ENCODE data around the gene SYTL5. TPM values are rescaled to one million over a fixed set of nuclear protein-coding genes. Genes with fewer than 3 reads are reported as not detected.

SYTL5 gene
- total RNA-seq, 1 donor from 2014 or later = 0.06 TPM

DNA sequence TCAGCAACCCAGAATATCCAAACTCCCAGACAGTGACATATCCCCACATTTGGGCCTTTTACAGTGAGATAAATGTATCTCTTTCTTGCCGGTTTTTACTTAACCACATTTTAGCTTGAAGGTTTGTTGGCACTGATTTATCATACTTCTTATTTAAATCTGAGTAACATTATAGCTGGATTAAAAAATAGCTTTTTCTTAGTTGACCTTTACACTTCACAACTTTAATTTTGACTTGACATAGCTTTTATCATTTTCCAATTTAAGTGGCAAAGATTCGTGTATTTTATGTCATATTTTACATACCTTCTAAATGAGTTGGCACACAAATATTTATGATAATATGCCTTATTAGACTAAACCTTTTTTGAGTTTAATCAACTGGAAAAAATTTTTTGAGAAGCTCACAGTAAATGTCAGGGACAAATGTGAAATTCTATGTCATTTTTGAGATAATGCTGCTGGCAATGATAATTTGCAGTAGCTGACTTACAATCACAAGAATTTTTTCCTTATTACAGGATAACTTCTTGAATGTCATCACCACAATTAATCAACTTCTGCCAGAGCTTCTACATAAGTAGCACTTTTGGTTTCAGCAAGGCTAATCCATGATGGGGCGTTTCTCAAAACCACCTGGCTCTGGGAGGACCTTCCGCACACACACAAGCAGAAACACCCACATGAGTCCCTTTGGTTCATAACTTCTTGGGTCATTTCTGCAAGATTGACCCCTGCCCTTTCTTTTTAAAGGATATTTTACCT lies 80.3 kb downstream of the SYTL5 start:
- no peak for DNase-seq (ENCODE audit: extremely low read depth, low read depth, low spot score)

- no peak for DNase-seq (ENCODE audit: extremely low read depth, low read depth, low spot score)
Observed at GRCh38 chrX:38087594-38087993, 81.2 kb downstream of the SYTL5 start.

DNA sequence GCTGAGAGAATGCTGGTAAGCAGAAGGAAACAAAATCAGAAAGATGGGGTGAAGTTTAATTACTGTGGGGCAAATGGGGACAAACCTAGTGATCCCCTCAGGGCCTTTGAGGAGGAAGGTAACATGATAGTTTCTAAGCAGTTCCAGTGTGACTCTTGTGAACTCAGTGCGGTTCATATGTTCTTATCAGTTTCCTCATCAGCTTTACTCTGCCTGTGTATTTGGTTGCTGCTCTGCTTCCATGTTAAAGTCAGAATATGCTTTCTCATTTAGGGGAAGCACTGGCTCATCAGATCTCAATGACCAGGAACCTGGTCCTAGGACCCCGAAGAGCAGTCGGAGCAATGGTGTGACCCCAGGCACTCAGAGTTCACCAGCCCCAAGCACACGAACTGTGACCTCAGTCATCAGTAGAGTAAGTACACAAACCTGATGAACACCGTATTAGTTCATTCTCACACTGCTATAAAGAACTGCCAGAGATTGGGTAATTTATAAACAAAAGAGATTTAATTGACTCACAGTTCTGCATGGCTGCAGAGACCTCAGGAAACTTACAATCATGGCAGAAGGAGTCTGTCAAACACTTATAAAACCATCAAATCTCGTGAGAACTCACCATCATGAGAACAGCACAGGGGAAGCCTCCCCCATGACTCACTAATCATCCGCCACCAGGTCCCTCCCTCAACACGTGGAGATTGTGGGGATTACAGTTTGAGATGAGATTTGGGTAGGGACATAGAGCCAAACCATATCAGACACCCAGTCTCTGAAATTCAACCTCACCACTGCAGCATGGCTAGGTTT lies 83.0 kb downstream of the SYTL5 start:
- no peak for DNase-seq (ENCODE audit: extremely low read depth, low read depth, low spot score)

GRCh38 chrX:38095971-38096529 lies 89.7 kb downstream of the SYTL5 start:
- DNase-seq (ENCODE audit: extremely low read depth, low read depth, low spot score) = no peak

DNA sequence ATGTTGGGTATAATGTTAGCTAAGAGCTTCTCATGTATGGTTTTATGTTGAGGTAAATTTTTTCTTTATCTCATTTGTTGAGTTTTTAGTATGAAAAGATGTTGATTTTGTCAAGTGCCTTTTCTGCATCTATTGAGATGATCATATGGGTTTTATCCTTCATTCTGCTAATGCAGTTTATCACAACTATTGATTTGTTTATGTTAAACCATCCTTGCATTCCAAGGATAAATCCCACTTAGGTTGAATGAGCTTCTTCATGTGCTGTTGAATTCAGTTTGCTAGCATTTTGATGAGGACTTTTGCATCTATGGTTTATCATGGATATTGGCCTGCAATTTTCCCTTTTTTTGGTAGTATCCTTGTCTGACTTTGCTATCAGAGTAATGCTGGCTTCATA lies 93.3 kb downstream of the SYTL5 start:
- DNase-seq (ENCODE audit: extremely low read depth, low read depth, low spot score) = no peak

DNA sequence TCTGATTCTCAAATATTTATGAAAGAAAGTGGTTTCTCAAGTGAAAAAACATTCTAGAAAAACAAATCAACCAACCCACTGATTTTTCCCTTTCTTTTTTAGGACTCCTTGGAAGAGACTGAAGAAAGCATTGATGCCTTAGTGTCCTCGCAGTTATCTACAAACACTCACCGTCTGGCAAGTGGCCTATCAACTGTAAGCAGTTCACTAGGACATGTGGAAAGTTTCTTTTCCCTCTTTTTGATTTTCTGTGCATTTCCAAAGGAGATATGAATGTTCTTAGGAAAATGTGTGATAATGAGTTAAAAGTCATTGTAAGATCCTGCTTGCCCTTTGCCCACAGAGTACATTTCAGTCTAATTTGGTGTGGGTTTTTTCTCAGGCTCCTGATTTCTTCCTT lies 95.9 kb downstream of the SYTL5 start:
- no peak for DNase-seq (ENCODE audit: extremely low read depth, low read depth, low spot score)

GRCh38 chrX:38102875-38103274 lies 96.5 kb downstream of the SYTL5 start:
- no peak for DNase-seq (ENCODE audit: extremely low read depth, low read depth, low spot score)

DNA sequence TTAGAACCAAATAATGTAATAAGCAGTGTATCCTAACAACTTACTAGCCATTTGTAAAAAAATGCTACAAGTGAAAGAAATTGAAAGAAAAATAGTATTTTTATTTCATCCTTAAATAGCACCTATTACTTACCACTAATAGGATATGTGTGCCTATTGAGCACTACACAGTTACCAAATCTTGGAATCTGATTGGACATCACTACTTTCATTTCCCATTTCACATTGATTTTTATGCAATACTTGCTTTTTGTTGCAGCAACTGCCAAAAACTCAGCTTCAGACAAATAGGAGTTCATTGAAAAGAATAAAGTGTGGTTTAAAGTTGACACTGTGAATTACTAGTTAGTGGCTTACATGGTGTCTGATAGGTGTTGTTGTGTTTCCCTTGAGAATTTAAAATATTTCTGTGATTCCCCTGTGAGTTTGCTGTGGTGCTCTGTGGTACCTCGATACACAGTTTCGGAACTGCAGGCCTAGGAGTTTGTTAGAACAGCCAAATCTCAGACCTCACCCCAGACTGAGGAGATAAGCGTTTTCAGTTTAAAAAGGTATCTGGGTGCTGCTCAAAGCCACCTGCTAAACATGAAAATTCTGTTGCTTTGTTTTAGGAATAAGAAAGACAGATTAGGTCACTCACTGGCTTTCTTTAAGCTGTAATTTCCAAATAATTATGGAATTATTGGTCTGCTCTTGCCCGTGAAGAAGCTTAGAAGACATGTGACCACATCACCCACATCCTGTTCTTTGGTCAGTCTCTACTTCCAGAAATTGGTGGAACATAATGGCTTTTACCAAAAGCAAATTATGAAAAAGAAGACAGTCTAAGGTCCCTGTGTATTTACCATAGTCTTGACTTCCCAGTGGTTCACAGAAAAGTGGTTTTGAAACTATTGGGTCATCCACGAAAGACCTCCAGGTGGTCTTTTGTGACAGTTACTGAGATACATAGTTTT lies 97.8 kb downstream of the SYTL5 start:
- no peak for DNase-seq (ENCODE audit: extremely low read depth, low read depth, low spot score)

DNA sequence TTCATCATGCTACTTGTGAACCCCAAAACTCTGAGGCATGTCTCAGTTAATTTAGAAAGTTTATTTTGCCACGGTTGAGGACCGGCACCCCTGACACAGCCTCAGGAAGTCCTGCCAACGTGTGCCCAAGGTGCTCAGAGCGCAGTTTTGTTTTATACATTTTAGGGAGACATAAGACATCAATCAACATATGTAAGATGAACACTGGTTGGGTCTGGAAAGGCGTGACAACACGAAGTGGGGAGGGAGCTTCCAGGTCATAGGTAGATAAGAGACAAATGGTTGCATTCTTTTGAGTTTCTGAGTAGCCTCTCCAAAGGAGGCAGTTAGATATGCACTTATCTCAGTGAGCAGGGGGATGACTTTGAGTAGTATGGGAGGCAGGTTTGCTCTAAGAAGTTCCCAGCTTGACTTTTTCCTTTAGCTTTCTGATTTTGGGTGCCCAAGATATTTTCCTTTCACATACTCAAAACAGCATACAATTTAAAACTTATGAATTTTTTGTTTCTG lies 98.9 kb downstream of the SYTL5 start:
- DNase-seq (ENCODE audit: extremely low read depth, low read depth, low spot score) = no peak

DNA sequence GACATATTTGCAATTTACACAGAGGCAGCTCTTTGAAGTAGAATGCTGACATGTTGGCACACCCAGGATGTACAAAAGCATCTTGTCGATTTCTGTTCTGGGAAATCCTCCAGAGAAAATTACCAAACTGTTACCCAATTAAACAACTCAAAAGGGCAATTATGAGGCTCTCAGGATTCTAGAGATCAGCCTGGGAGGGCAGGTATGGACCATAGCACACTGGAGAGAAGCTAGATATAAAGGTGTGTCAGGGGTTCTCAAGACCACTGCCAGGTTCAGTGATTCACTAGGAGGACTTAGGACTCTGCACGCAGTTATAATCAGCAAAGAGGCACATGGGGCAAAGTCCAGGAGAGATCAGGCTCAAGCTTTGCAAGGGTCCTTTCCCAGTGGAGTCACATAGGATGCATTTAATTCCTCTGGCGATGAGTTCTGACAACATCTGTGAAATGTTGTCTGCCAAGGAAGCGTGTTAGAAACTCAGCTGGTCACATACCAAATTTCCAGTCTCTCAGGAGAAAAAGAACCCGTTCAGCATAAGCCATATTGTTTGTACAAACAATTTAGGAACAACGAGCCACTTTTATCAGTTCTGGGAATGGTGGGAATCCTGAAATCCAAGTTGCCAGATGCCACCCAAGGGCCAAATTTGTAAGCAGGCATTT lies 100.8 kb downstream of the SYTL5 start:
- DNase-seq (ENCODE audit: extremely low read depth, low read depth, low spot score) = no peak

DNA sequence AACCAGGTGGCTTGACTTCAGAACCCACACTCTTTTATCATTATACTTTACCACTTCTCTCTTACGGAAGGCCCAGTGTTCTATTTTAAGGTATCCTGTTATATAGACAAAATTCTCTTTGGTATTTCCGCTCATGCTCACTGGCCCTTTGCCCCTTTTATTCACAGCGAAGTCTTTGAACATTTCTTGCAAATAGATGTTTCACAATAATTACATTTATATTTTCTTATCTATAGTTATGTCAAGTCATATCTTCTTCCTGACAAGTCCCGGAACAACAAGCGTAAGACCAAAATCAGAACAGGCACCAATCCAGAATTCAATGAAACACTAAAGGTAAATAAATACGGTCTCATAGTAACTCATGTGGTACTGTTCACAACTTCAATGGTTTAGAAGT lies 102.0 kb downstream of the SYTL5 start:
- no peak for DNase-seq (ENCODE audit: extremely low read depth, low read depth, low spot score)

DNA sequence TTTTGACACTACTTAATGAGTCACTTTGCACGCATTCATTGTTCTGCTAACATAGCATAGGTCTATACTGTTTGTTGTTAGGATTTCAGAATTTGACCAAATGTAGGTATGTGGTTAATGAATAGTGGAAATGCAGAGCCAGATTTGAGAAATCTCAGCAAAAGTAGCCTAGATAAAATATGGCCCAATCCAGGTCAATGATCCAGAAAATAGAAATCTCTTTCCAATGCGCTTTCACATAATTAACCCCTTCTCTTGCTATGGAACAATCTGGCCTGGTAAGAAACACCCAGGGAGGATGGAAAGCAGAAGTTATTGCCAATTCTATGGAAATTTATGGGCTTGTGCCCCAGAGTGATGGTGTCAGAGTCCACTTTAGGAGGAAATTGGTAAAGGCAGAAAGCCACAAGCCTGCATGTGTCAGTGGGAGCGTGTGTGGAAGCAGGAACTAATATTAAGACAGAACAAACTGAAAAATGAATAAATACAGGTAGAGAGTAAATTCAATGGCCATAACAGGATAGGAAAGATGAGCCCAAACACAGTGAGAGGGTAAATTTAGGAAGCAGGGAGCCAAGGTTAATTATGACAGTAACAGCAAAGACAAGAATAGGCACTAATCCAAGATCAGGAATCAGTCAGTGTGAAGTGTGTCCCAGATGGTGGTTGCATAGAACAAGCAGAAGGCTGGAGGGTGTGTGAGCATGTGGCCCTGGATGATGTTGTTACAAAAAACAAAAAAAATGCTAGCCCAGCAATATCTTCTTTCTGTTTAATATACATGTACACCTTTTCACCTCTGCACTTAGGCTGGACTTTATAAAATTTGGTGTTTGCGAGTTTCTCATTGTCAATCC lies 102.9 kb downstream of the SYTL5 start:
- no peak for DNase-seq (ENCODE audit: extremely low read depth, low read depth, low spot score)

GRCh38 chrX:38110231-38110630 lies 103.9 kb downstream of the SYTL5 start:
- DNase-seq (ENCODE audit: extremely low read depth, low read depth, low spot score) = no peak

- no peak for DNase-seq (ENCODE audit: extremely low read depth, low read depth, low spot score)
Observed at GRCh38 chrX:38111196-38111595, 104.8 kb downstream of the SYTL5 start.

GRCh38 chrX:38112566-38112965 lies 106.2 kb downstream of the SYTL5 start:
- no peak for DNase-seq (ENCODE audit: extremely low read depth, low read depth, low spot score)

DNA sequence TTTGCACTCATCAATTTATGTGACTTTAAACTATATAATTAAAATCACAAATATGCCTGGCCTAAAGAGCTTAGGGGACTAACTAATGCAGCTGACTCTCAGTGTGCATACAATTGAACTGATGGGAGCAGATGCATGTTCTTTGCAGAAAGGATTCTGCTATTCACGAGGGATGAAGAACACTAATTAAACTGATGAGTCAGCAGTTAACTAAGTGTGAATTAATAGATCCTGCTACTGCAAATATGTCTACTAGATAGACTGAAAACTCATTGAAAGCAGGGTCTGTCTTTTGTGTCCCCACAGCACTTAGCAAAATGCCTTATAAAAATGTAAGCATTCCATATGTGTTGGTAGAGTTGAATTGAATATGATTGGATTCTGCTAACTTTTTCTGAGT lies 110.4 kb downstream of the SYTL5 start:
- DNase-seq (ENCODE audit: extremely low read depth, low read depth, low spot score) = no peak

- DNase-seq (ENCODE audit: extremely low read depth, low read depth, low spot score) = no peak
Observed at GRCh38 chrX:38117485-38117884, 111.1 kb downstream of the SYTL5 start.

GRCh38 chrX:38124000-38124399 lies 117.6 kb downstream of the SYTL5 start:
- no peak for DNase-seq (ENCODE audit: extremely low read depth, low read depth, low spot score)

GRCh38 chrX:38126179-38126578 lies 119.8 kb downstream of the SYTL5 start:
- no peak for DNase-seq (ENCODE audit: extremely low read depth, low read depth, low spot score)

Measured in glomerular endothelial cell (primary cell).